Tibial nerve (tissue), 4 donors: ENCODE data around the gene SHFL. TPM values are rescaled to one million over a fixed set of nuclear protein-coding genes. Genes with fewer than 3 reads are reported as not detected.

Experiments
- DNase-seq, 2 donors: peaks; one replicate each; pipeline ENCODE4 v3.0.0-alpha.2; 2019; ENCODE audit warnings: low spot score in 2 of 2
- H3K27ac ChIP-seq, 4 donors: fragments of 200-600 bp; sonication (generic) in 3 of 4; one replicate each; pipeline ENCODE4 v1.5.1; 2017 to 2019; ENCODE audit warnings: mild to moderate bottlenecking in 1 of 4
- H3K27me3 ChIP-seq, 2 donors: fragments of 200-600 bp; sonication (generic) in 1 of 2; one replicate each; pipeline versions ENCODE4 v1.5.1 to v1.6.0; 2017 to 2019
- H3K36me3 ChIP-seq, 3 donors: fragments of 200-600 bp; sonication (generic); one replicate each; pipeline ENCODE4 v1.5.1; 2018 to 2019
- H3K4me1 ChIP-seq, 4 donors: fragments of 200-600 bp; sonication (generic) in 3 of 4; one replicate each; pipeline ENCODE4 v1.5.1; 2017 to 2019
- H3K4me3 ChIP-seq, 4 donors: fragments of 200-600 bp; sonication (generic) in 3 of 4; one replicate each; pipeline ENCODE4 v1.5.1; 2017 to 2019; ENCODE audit warnings: mild to moderate bottlenecking in 1 of 4, moderate library complexity in 1 of 4
- H3K9me3 ChIP-seq, 4 donors: fragments of 200-600 bp; sonication (generic) in 3 of 4; one replicate each; pipeline ENCODE4 v1.5.1; 2017 to 2019
- EP300 ChIP-seq, 2 donors: sonication (generic); formaldehyde crosslinking; IDR thresholded peaks; one replicate each; pipeline ENCODE4 v1.6.1; 2017; ENCODE audit warnings: antibody characterized with exemption in 2 of 2, mild to moderate bottlenecking in 1 of 2
- POLR2A ChIP-seq, 2 donors: fragments of 450-650 bp; IDR thresholded peaks; one replicate each; pipeline ENCODE4 v1.6.1; 2017; ENCODE audit warnings: antibody characterized with exemption in 2 of 2, mild to moderate bottlenecking in 2 of 2, moderate library complexity in 2 of 2
- WGBS, 2 donors: methylation state at CpG; one replicate each; pipeline ENCODE4 v1.1.5; 2018; 5-methylcytosine and 5-hydroxymethylcytosine counted together
- total RNA-seq, 4 donors: library from RNA; depleted of rRNA; stranded (reverse); fragments of >200 nt; gene quantifications; one replicate each; pipeline ENCODE4 v1.1.0, GENCODE V29; 2016
- TF ChIP-seq, protein P1 (sequence below), 5 experiments: fragments of 200-600 bp in 3 of 5; fragments of 450-650 bp in 2 of 5; sonication (generic) in 3 of 5; IDR thresholded peaks; one replicate each; pipeline ENCODE4 v1.5.1; 2016 to 2019; ENCODE audit warnings: antibody characterized with exemption in 5 of 5, mild to moderate bottlenecking in 3 of 5, moderate library complexity in 2 of 5

Gene SHFL
- 10 to 100 TPM; 25.1 to 58.6 (median 43.4) TPM for total RNA-seq

DNA sequence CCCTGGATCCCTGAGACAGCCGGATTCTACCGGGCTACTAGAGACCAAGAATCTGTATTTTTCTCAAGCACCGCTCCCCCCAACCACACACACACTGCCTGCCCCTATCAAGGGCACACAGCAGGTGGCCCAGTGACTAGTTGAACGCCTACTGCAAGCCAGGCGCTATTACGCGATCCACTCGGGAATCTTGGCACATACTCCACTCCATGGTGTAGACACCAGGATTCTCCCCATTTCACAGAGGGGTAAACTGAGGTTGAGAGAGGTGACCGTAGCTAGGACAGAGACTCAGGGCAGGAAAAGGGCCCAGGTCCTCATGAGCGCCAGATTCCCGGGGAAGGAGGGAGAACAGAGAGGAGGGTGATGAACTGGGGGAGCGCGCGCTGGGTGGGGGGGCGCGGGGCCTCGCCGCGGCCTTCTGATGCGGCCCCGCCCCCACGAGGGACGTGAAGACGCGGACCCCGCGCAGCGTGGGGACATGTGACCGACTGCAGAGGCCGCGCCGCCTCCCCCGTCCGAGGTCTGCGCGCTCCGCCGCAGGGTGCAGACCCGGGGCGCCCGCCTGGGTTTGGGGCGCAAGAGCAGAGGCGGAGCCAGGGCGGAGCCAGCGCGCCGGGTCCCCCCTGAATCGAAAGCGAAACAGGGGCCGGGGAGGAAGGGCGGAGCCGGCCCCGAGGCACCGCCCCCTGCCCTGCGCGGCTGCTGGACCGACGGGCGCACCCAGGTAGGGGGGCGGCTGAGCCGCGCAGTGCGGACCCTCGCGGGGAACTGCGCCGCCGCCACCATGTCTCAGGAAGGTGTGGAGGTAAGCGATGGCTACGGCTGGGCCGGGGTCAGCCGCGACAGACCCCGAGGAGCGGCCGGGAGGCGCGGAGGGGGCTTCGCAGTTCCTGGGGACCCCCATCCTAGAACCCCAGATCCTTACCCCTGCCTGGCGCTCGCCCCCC, at the start of gene SHFL:
Gene SHFL, plus strand, starts transcription at position 677 of the 950 bp plus-strand sequence. Its CDS starts 111 bp downstream, at position 788.
- Histone ChIP-seq H3K9me3 (peaks cover 0 to 10% (median 0%) of the 10 kb centered on the region in 4 donors), H3K27ac (peak within 1 kb of the TSS; percentile 87 to 98 (median 92)), H3K27me3 (no peaks in the 10 kb centered on the region), H3K36me3 (peaks cover 0 to 20% (median 0%) of the 10 kb centered on the region in 3 donors), H3K4me3 (peak within 1 kb of the TSS; percentile 91 to 99 (median 94)), H3K4me1 (peaks cover 0 to 15% (median 2%) of the 10 kb centered on the region in 4 donors)
- DNase-seq: peak; percentile 50 to 59
- WGBS, 2 donors: 4 to 7% methylated on average over 31 to 55 of the region's 81 CpGs
- TF ChIP-seq EP300 (IDR thresholded peaks at IDR 0.05): peak in 1 of 2 donors; percentile 10
- TF ChIP-seq, protein P1, sequence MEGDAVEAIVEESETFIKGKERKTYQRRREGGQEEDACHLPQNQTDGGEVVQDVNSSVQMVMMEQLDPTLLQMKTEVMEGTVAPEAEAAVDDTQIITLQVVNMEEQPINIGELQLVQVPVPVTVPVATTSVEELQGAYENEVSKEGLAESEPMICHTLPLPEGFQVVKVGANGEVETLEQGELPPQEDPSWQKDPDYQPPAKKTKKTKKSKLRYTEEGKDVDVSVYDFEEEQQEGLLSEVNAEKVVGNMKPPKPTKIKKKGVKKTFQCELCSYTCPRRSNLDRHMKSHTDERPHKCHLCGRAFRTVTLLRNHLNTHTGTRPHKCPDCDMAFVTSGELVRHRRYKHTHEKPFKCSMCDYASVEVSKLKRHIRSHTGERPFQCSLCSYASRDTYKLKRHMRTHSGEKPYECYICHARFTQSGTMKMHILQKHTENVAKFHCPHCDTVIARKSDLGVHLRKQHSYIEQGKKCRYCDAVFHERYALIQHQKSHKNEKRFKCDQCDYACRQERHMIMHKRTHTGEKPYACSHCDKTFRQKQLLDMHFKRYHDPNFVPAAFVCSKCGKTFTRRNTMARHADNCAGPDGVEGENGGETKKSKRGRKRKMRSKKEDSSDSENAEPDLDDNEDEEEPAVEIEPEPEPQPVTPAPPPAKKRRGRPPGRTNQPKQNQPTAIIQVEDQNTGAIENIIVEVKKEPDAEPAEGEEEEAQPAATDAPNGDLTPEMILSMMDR (IDR thresholded peaks at IDR 0.05): peak in 1 of 5 experiments; percentile 16
- TF ChIP-seq POLR2A (IDR thresholded peaks at IDR 0.05): no peak

DNA sequence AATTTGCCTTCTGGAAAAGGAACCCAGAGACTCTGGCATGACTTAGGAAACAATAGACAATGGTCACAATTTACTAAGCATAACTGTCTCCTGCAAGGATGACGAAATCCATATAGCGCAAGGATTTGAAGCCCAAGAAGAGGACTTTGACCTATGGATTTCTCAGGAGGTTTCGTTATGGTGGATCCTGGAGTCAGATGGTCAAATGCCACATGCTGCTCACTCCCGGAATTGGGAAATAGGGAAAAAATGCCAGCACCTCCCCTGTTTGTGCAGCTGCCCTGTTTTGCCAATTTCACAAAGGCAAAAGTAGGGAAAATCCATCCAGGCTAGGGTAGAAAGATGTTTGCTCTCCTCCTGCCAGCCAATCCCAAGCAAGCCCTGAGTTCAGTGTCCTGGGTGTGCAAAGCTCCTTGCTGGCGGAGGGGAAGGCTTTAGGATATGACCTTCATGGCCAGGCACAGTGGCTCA, 49.5 kb upstream of the SHFL start:
- H3K36me3 ChIP-seq: no peaks in the 10 kb centered on the region
- peaks cover 0 to 11% (median 0%) of the 10 kb centered on the region in 4 donors for H3K9me3 ChIP-seq
- no peak overlapping the region for H3K4me3 ChIP-seq
- no peak for DNase-seq
- TF ChIP-seq EP300 (IDR thresholded peaks at IDR 0.05) (no peak), POLR2A (IDR thresholded peaks at IDR 0.05) (no peak)
- TF ChIP-seq, protein P1 (IDR thresholded peaks at IDR 0.05): no peak
- peak overlapping the region in 2 of 4 donors; percentile 50 to 58 for H3K27ac ChIP-seq
- peaks cover 0 to 37% of the 10 kb centered on the region in 2 donors for H3K27me3 ChIP-seq
- 30 to 42% methylated on average over 5 of the region's 5 CpGs for WGBS, 2 donors
- H3K4me1 ChIP-seq: peaks cover 0 to 11% (median 0%) of the 10 kb centered on the region in 4 donors

DNA sequence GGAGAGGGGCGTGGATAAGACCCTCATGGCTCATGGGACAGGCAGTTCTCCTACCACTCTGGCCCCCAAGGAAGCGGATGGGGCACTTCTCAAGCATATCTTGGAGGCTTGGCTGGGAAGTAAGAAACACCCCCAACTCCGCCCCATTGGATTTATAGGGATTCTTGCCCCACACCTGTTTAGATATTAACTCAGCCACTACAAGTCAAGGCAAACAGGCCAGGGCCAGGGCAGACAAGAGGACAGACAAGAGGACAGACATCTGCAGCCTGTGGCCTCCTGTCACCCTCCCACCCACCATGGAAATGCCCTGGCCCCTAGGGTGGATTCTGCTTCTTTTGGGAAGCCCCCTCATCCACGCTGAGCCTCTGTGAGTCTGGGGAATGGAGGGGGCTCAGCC, 48.8 kb upstream of the SHFL start:
- WGBS, 2 donors: 69 to 75% methylated on average over 4 of the region's 4 CpGs
- H3K4me3 ChIP-seq: no peak overlapping the region
- TF ChIP-seq, protein P1 (IDR thresholded peaks at IDR 0.05): no peak
- no peak for TF ChIP-seq EP300 (IDR thresholded peaks at IDR 0.05)
- no peak for TF ChIP-seq POLR2A (IDR thresholded peaks at IDR 0.05)
- no peaks in the 10 kb centered on the region for H3K36me3 ChIP-seq
- H3K9me3 ChIP-seq: peaks cover 0 to 18% (median 3%) of the 10 kb centered on the region in 4 donors
- H3K4me1 ChIP-seq: peaks cover 0 to 11% (median 0%) of the 10 kb centered on the region in 4 donors
- DNase-seq: no peak
- H3K27me3 ChIP-seq: peaks cover 0 to 29% of the 10 kb centered on the region in 2 donors
- no peak overlapping the region for H3K27ac ChIP-seq

DNA sequence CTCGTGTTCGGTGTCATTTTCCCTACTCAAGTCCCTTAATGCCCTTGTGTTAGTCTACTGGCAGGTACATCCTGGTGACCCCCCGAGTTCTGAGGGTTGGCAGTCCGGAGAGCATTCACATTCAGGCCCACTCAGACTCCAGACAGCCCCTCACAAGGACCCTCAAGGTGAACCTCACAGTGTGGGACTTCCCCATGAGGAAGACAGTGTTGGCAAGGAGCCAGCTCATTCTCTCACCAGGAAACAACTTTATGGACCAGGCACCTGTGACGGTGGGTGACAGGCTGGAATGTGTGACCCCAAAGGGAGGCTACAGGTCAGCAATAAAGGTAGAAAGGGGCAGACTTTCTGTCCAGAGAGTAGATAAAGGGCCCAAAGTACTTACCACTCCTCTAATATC, 48.3 kb upstream of the SHFL start:
- H3K4me1 ChIP-seq: peaks cover 0 to 11% (median 0%) of the 10 kb centered on the region in 4 donors
- no peaks in the 10 kb centered on the region for H3K36me3 ChIP-seq
- peaks cover 0 to 26% of the 10 kb centered on the region in 2 donors for H3K27me3 ChIP-seq
- H3K9me3 ChIP-seq: peaks cover 0 to 22% (median 5%) of the 10 kb centered on the region in 4 donors
- no peak for DNase-seq
- 62 to 64% methylated on average over 5 of the region's 5 CpGs for WGBS, 2 donors
- no peak overlapping the region for H3K4me3 ChIP-seq
- no peak overlapping the region for H3K27ac ChIP-seq
- TF ChIP-seq POLR2A (IDR thresholded peaks at IDR 0.05) (no peak), EP300 (IDR thresholded peaks at IDR 0.05) (no peak)
- TF ChIP-seq, protein P1 (IDR thresholded peaks at IDR 0.05): no peak
